WTC11 (cell line): Measurements from ENCODE around the gene ZCCHC14. TPM values are rescaled to one million over a fixed set of nuclear protein-coding genes. Genes with fewer than 3 reads are reported as not detected.

Experiments
- ATAC-seq: fragments of 200-7000 bp; cut with Tn5 transposase; 2 replicates; pipeline ENCODE4 v1.10.0; 2021; ENCODE audit warnings: mild to moderate bottlenecking, moderate library complexity
- CTCF ChIA-PET: fragments of 300-600 bp; sonication (Branson Sonifier 250); formaldehyde crosslinking; loops from one replicate; lab custom pipeline; 2021; ENCODE audit warnings: antibody characterized with exemption; lab: Charles Lee
- POLR2A ChIA-PET: fragments of 350-600 bp; sonication (Branson Sonifier 250); formaldehyde crosslinking; loops from one replicate; lab custom pipeline; 2021; ENCODE audit warnings: antibody characterized with exemption; lab: Charles Lee
- DNase-seq: peaks from one replicate; pipeline ENCODE4 v3.0.0; 2021; ENCODE audit warnings: low spot score
- H3K27ac Mint-ChIP-seq: 2 replicates; pipeline ENCODE4 v1.8.0; 2021; ENCODE audit warnings: mixed read lengths
- H3K27me3 Mint-ChIP-seq: 2 replicates; pipeline ENCODE4 v1.8.0; 2021; ENCODE audit warnings: low read depth, mild to moderate bottlenecking, moderate library complexity, mixed read lengths
- H3K36me3 Mint-ChIP-seq: 2 replicates; pipeline ENCODE4 v1.8.0; 2021; ENCODE audit warnings: mixed read lengths
- H3K4me1 Mint-ChIP-seq: 2 replicates; pipeline ENCODE4 v1.8.0; 2022; ENCODE audit warnings: mixed read lengths
- H3K4me3 Mint-ChIP-seq: 2 replicates; pipeline ENCODE4 v1.8.0; 2021; ENCODE audit warnings: mild to moderate bottlenecking, moderate library complexity, mixed read lengths
- H3K9me3 Mint-ChIP-seq: 2 replicates; pipeline ENCODE4 v1.8.0; 2021; ENCODE audit warnings: mixed read lengths
- CREB1 ChIP-seq: sonication (generic); formaldehyde crosslinking; IDR thresholded peaks from 2 replicates; pipeline ENCODE4 v1.8.0; 2023; ENCODE audit warnings: mild to moderate bottlenecking, missing genetic modification reagents
- EMX1 ChIP-seq: fragments of 250-450 bp; sonication (Bioruptor Pico); IDR thresholded peaks from 2 replicates; pipeline ENCODE4 v1.8.0; 2021; ENCODE audit warnings: mild to moderate bottlenecking
- ESRRA ChIP-seq: sonication (generic); formaldehyde crosslinking; IDR thresholded peaks from 2 replicates; pipeline ENCODE4 v1.8.1; 2022; ENCODE audit warnings: mild to moderate bottlenecking, missing genetic modification reagents, borderline replicate concordance
- HMGA2 ChIP-seq: fragments of 250-450 bp; sonication (Bioruptor Pico); IDR thresholded peaks from 2 replicates; pipeline ENCODE4 v1.4.0; 2021; ENCODE audit warnings: mild to moderate bottlenecking, moderate library complexity
- IRF2 ChIP-seq: sonication (generic); formaldehyde crosslinking; IDR thresholded peaks from 2 replicates; pipeline ENCODE4 v1.8.0; 2022; ENCODE audit warnings: low read depth, missing genetic modification reagents, borderline replicate concordance
- KAT7 ChIP-seq: sonication (generic); formaldehyde crosslinking; IDR thresholded peaks from 2 replicates; pipeline ENCODE4 v1.8.1; 2023; ENCODE audit warnings: missing genetic modification reagents, mild to moderate bottlenecking, borderline replicate concordance
- NFATC4 ChIP-seq: fragments of 250-450 bp; sonication (Bioruptor Pico); IDR thresholded peaks from 2 replicates; pipeline ENCODE4 v1.9.0; 2021; ENCODE audit warnings: mild to moderate bottlenecking
- NFYB ChIP-seq: sonication (generic); formaldehyde crosslinking; conservative IDR thresholded peaks from 2 replicates; pipeline ENCODE4 v1.8.0; 2022; ENCODE audit warnings: low read depth, missing genetic modification reagents
- NR2C2 ChIP-seq: sonication (generic); formaldehyde crosslinking; IDR thresholded peaks from 2 replicates; pipeline ENCODE4 v1.8.0; 2022; ENCODE audit warnings: mild to moderate bottlenecking, missing genetic modification reagents
- NR3C1 ChIP-seq: sonication (generic); formaldehyde crosslinking; conservative IDR thresholded peaks from 2 replicates; pipeline ENCODE4 v1.8.1; 2023; ENCODE audit warnings: low read depth, mild to moderate bottlenecking, missing genetic modification reagents
- PRRX2 ChIP-seq: fragments of 250-450 bp; sonication (Bioruptor Pico); IDR thresholded peaks from 2 replicates; pipeline ENCODE4 v1.8.0; 2021; ENCODE audit warnings: mild to moderate bottlenecking
- TEAD4 ChIP-seq: sonication (generic); formaldehyde crosslinking; IDR thresholded peaks from 2 replicates; pipeline ENCODE4 v1.8.0; 2022; ENCODE audit warnings: mild to moderate bottlenecking, missing genetic modification reagents
- ZBTB21 ChIP-seq: sonication (generic); formaldehyde crosslinking; IDR thresholded peaks from 2 replicates; pipeline ENCODE4 v1.8.1; 2023; ENCODE audit warnings: mild to moderate bottlenecking, missing genetic modification reagents, borderline replicate concordance
- ZNF121 ChIP-seq: sonication (generic); formaldehyde crosslinking; IDR thresholded peaks from 2 replicates; pipeline ENCODE4 v1.8.0; 2023; ENCODE audit warnings: missing genetic modification reagents
- ZNF232 ChIP-seq: sonication (generic); formaldehyde crosslinking; IDR thresholded peaks from 2 replicates; pipeline ENCODE4 v1.8.0; 2022; ENCODE audit warnings: mild to moderate bottlenecking, missing genetic modification reagents
- total RNA-seq: library from RNA; stranded (reverse); gene quantifications from 3 replicates; pipeline ENCODE4 v1.2.3, GENCODE V29; 2021
- TF ChIP-seq, protein P1 (sequence below): sonication (generic); formaldehyde crosslinking; IDR thresholded peaks from 2 replicates; pipeline ENCODE4 v1.8.1; 2022; ENCODE audit warnings: mild to moderate bottlenecking, missing genetic modification reagents, moderate library complexity, borderline replicate concordance
- TF ChIP-seq, protein P2 (sequence below): fragments of 250-450 bp; sonication (Bioruptor Pico); conservative IDR thresholded peaks from 2 replicates; pipeline ENCODE4 v1.9.0; 2021; ENCODE audit warnings: mild to moderate bottlenecking
- TF ChIP-seq, protein P3 (sequence below): sonication (generic); formaldehyde crosslinking; IDR thresholded peaks from 2 replicates; pipeline ENCODE4 v1.8.1; 2023; ENCODE audit warnings: mild to moderate bottlenecking, missing genetic modification reagents
- TF ChIP-seq, protein P4 (sequence below): sonication (generic); formaldehyde crosslinking; IDR thresholded peaks from 2 replicates; pipeline ENCODE4 v1.8.1; 2023; ENCODE audit warnings: mild to moderate bottlenecking, missing genetic modification reagents, moderate library complexity
- TF ChIP-seq, protein P5 (sequence below): fragments of 250-450 bp; sonication (Bioruptor Pico); IDR thresholded peaks from 2 replicates; pipeline ENCODE4 v1.9.0; 2021; ENCODE audit warnings: mild to moderate bottlenecking
- TF ChIP-seq, protein P6 (sequence below): sonication (generic); formaldehyde crosslinking; IDR thresholded peaks from 2 replicates; pipeline ENCODE4 v1.8.0; 2023; ENCODE audit warnings: missing genetic modification reagents
- TF ChIP-seq, protein P7 (sequence below): sonication (generic); formaldehyde crosslinking; IDR thresholded peaks from 2 replicates; pipeline ENCODE4 v1.8.0; 2023; ENCODE audit warnings: mild to moderate bottlenecking, missing genetic modification reagents

ZCCHC14 gene
- total RNA-seq, 1 experiment from 2014 or later, result 33.8 TPM

DNA sequence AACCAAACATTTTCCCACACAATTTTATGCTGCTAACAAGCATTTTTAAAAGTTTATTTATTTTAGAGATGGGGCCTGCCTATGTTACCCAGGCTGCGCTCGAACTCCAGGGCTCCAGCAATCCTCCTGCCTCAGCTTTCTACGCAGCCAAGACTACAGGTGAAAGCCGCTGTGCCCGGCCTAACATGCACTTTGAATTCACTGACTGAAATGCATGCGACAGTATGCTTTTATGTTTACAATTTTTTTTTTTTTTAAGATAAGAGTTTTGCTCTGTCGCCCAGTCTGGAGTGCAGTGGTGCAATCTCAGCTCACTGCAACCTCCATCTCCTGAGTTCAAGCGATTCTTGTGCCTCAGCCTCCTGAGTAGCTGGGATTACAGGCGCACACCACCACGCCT, 52.9 kb downstream of the ZCCHC14 start:
- TF ChIP-seq ESRRA (CRISPR knock-in tag) (no peak), KAT7 (CRISPR knock-in tag) (no peak), HMGA2 (no peak), PRRX2 (CRISPR knock-in tag) (no peak), ZNF232 (CRISPR knock-in tag) (no peak), ZBTB21 (CRISPR knock-in tag) (no peak), ZNF121 (CRISPR knock-in tag) (no peak), TEAD4 (CRISPR knock-in tag) (no peak), EMX1 (CRISPR knock-in tag) (no peak), NR2C2 (CRISPR knock-in tag) (no peak), NFYB (CRISPR knock-in tag) (no peak)
- TF ChIP-seq, protein P1, sequence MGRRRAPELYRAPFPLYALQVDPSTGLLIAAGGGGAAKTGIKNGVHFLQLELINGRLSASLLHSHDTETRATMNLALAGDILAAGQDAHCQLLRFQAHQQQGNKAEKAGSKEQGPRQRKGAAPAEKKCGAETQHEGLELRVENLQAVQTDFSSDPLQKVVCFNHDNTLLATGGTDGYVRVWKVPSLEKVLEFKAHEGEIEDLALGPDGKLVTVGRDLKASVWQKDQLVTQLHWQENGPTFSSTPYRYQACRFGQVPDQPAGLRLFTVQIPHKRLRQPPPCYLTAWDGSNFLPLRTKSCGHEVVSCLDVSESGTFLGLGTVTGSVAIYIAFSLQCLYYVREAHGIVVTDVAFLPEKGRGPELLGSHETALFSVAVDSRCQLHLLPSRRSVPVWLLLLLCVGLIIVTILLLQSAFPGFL (CRISPR knock-in tag), result no peak
- TF ChIP-seq, protein P2, sequence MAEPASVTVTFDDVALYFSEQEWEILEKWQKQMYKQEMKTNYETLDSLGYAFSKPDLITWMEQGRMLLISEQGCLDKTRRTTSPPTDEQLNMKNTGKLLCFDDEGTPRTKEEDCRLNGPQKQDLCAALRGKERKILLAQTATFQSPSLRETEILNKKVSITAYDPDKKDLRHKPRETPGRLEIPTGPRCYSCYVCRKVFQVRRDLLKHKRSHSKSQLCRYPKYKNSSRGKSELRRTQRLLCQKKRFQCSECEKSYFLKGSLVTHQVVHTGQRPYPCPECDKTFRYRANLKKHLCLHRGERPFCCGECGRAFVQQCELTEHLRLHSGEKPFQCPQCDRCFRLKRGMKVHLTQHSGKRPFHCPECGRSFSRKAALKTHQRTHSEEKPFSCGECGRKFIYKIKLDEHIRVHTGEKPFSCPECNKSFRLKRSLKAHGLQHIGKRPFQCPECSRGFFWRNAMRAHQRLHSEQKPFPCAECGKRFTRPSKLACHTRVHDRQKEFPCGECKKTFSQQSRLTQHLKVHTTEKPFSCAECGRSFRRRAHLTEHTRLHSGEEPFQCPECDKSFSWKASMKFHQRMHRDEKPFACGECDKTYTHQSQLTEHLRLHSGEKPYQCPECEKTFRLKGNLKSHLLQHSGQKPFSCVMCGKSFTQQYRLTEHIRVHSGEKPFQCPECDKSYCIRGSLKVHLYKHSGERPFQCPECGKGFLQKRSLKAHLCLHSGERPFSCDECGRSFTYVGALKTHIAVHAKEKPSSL (CRISPR knock-in tag), result no peak
- TF ChIP-seq, protein P3, sequence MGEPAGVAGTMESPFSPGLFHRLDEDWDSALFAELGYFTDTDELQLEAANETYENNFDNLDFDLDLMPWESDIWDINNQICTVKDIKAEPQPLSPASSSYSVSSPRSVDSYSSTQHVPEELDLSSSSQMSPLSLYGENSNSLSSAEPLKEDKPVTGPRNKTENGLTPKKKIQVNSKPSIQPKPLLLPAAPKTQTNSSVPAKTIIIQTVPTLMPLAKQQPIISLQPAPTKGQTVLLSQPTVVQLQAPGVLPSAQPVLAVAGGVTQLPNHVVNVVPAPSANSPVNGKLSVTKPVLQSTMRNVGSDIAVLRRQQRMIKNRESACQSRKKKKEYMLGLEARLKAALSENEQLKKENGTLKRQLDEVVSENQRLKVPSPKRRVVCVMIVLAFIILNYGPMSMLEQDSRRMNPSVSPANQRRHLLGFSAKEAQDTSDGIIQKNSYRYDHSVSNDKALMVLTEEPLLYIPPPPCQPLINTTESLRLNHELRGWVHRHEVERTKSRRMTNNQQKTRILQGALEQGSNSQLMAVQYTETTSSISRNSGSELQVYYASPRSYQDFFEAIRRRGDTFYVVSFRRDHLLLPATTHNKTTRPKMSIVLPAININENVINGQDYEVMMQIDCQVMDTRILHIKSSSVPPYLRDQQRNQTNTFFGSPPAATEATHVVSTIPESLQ (CRISPR knock-in tag), result no peak
- TF ChIP-seq, protein P4, sequence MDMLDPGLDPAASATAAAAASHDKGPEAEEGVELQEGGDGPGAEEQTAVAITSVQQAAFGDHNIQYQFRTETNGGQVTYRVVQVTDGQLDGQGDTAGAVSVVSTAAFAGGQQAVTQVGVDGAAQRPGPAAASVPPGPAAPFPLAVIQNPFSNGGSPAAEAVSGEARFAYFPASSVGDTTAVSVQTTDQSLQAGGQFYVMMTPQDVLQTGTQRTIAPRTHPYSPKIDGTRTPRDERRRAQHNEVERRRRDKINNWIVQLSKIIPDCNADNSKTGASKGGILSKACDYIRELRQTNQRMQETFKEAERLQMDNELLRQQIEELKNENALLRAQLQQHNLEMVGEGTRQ (CRISPR knock-in tag), result no peak
- TF ChIP-seq, protein P5, sequence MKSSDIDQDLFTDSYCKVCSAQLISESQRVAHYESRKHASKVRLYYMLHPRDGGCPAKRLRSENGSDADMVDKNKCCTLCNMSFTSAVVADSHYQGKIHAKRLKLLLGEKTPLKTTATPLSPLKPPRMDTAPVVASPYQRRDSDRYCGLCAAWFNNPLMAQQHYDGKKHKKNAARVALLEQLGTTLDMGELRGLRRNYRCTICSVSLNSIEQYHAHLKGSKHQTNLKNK (CRISPR knock-in tag), result no peak
- ChIA-PET POLR2A (no interaction called here), CTCF (interaction anchor here (1.2 kb wide), 1 partner anchor 22 kb away, joined by 5 read pairs; no protein-coding TSS in a partner anchor)
- peaks cover 35% of the 10 kb centered on the region for H3K36me3 Mint-ChIP-seq
- H3K27me3 Mint-ChIP-seq, result no peaks in the 10 kb centered on the region
- H3K9me3 Mint-ChIP-seq, result peaks cover 18% of the 10 kb centered on the region
- peaks cover 14% of the 10 kb centered on the region for H3K4me1 Mint-ChIP-seq
- ATAC-seq, result no peak
- H3K27ac Mint-ChIP-seq, result no peak overlapping the region
- no peak for DNase-seq
- H3K4me3 Mint-ChIP-seq, result no peak overlapping the region

DNA sequence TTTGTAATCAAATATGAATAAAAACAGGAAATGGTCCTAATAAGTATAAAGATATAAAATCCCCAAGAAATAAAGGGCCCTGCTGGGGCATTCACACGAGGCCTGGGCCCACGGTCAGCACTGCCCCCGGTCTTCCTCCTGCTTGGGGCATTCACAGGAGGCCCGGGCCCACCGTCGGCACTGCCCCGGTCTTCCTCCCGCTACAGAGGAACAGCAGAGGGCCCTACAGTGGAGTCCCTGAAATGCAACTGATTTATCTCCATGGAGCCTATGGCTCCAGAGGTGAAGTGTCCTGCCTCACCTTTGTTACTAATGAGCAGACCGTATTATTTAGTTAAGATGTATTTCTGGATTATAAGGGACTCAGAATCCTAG, 54.2 kb downstream of the ZCCHC14 start:
- Mint-ChIP-seq H3K9me3 (peaks cover 11% of the 10 kb centered on the region), H3K4me1 (peaks cover 14% of the 10 kb centered on the region)
- peak; percentile 61 for ATAC-seq
- TF ChIP-seq, protein P6, sequence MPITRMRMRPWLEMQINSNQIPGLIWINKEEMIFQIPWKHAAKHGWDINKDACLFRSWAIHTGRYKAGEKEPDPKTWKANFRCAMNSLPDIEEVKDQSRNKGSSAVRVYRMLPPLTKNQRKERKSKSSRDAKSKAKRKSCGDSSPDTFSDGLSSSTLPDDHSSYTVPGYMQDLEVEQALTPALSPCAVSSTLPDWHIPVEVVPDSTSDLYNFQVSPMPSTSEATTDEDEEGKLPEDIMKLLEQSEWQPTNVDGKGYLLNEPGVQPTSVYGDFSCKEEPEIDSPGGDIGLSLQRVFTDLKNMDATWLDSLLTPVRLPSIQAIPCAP, result no peak
- no peak for TF ChIP-seq NR3C1 (CRISPR knock-in tag)
- TF ChIP-seq ESRRA (CRISPR knock-in tag), result no peak
- TF ChIP-seq CREB1, result no peak
- TF ChIP-seq NFATC4 (CRISPR knock-in tag), result no peak
- TF ChIP-seq IRF2, result no peak
- TF ChIP-seq, protein P7, sequence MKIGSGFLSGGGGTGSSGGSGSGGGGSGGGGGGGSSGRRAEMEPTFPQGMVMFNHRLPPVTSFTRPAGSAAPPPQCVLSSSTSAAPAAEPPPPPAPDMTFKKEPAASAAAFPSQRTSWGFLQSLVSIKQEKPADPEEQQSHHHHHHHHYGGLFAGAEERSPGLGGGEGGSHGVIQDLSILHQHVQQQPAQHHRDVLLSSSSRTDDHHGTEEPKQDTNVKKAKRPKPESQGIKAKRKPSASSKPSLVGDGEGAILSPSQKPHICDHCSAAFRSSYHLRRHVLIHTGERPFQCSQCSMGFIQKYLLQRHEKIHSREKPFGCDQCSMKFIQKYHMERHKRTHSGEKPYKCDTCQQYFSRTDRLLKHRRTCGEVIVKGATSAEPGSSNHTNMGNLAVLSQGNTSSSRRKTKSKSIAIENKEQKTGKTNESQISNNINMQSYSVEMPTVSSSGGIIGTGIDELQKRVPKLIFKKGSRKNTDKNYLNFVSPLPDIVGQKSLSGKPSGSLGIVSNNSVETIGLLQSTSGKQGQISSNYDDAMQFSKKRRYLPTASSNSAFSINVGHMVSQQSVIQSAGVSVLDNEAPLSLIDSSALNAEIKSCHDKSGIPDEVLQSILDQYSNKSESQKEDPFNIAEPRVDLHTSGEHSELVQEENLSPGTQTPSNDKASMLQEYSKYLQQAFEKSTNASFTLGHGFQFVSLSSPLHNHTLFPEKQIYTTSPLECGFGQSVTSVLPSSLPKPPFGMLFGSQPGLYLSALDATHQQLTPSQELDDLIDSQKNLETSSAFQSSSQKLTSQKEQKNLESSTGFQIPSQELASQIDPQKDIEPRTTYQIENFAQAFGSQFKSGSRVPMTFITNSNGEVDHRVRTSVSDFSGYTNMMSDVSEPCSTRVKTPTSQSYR, result no peak
- TF ChIP-seq, all 79 proteins: peak for 0
- Mint-ChIP-seq H3K27me3 (no peaks in the 10 kb centered on the region), H3K4me3 (no peak overlapping the region), H3K27ac (no peak overlapping the region), H3K36me3 (peaks cover 23% of the 10 kb centered on the region)
- ChIA-PET CTCF (interaction anchor here (0.7 to 3.2 kb wide), 3 partner anchors 23 to 198 kb away, joined by 3 to 11 read pairs (median 10); no protein-coding TSS in a partner anchor), POLR2A (no interaction called here)
- no peak for DNase-seq
